Measurements from ENCODE around the gene TAF5L.
A peak's percentile ranks its signal among the peaks of the same experiment; 100 is the strongest.
"Not testable (repeated sequence)": the region's sequence is repeated elsewhere in the genome, so short reads cannot be mapped to it uniquely, and the experiment has no call there.

The TAF5L gene

GRCh38 chr1:229642376-229642775, 16.5 kb upstream of the TAF5L start:
- no peak for DNase-seq (ENCODE audit: low read depth)

- DNase-seq (ENCODE audit: low read depth): no peak
Observed at GRCh38 chr1:229641306-229641705, 15.4 kb upstream of the TAF5L start.

GRCh38 chr1:229640455-229640854, 14.5 kb upstream of the TAF5L start:
- no peak for DNase-seq (ENCODE audit: low read depth)

DNA sequence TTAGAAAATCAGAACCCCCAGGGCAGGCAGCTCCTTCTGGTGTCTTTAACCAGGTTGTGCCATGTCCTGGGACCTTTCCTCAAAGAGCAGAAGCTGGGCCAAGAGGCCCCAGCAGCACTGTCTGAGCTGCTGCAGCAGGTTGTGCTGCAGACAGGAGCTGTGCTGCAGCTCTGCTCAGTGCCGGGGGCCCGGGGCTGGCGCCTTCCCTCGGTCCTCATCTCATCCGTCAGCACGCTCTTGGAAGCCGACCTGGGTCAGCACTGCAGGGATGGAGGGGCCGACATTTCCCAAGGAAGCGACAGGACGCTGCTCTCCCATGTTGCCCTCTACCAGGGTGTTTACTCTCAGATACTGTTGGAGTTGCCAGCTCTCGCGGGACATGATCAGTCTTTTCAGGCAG, 11.8 kb upstream of the TAF5L start:
- DNase-seq (ENCODE audit: low read depth): no peak

DNA sequence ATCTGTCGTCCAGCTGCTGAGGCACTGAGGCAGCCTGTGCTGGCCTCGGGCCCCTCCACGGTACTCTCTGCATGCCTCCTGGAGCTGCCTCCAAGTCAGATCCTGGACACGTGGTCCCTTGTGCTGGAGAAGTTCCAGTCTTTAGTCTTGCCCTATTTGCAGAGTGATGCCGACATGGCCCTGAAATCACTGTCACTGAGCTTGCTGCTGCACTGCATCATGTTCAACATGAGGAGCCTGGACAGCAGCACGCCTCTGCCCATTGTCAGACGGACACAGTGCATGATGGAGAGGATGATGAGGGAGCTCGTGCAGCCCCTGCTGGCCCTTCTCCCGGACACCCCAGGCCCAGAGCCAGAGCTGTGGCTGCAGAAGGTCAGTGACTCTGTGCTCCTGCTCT, 10.1 kb upstream of the TAF5L start:
- no peak for DNase-seq (ENCODE audit: low read depth)

DNA sequence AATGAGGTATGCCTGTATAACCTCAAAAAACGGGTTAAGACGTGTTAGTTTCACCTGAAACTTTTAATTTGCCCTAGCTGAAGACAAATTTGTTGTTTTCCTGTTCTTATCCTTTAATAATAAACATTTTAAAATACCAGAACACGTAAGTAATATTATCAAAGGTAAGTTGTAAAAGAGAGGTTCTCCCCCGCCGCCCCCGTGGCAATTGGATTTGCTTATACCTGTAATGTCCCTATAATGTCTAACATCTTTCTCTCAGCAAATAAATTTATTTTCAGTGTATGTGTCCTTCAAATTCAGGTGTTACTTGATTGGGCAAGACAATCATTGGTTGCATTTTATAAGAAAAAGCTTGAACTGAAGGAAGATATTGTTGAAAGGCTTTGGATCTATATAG, 6.0 kb upstream of the TAF5L start:
- no peak for DNase-seq (ENCODE audit: low read depth)

DNA sequence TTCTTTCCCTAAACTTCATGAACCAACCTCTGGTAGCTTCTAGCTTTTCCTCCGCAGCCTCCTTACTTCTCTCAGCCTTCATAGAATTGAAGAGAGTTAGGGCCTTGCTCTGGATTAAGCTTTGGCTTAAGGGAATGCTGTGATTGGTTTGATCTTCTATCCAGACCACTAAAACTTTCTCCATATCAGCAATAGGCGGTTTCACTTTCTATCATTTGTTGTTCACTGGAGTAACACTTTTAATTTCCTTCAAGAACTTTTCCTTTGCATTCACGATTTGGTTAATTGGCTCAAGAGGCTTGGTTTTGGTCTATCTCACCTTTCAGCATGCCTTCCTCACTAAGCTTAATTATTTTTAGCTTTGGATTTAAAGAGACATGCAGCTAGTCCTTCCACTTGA, 5.2 kb upstream of the TAF5L start:
- DNase-seq (ENCODE audit: low read depth): no peak

- no peak for DNase-seq (ENCODE audit: low read depth)
Observed at GRCh38 chr1:229629261-229629660, 3.3 kb upstream of the TAF5L start.

GRCh38 chr1:229627003-229627402, 1.1 kb upstream of the TAF5L start:
- no peak for DNase-seq (ENCODE audit: low read depth)

DNA sequence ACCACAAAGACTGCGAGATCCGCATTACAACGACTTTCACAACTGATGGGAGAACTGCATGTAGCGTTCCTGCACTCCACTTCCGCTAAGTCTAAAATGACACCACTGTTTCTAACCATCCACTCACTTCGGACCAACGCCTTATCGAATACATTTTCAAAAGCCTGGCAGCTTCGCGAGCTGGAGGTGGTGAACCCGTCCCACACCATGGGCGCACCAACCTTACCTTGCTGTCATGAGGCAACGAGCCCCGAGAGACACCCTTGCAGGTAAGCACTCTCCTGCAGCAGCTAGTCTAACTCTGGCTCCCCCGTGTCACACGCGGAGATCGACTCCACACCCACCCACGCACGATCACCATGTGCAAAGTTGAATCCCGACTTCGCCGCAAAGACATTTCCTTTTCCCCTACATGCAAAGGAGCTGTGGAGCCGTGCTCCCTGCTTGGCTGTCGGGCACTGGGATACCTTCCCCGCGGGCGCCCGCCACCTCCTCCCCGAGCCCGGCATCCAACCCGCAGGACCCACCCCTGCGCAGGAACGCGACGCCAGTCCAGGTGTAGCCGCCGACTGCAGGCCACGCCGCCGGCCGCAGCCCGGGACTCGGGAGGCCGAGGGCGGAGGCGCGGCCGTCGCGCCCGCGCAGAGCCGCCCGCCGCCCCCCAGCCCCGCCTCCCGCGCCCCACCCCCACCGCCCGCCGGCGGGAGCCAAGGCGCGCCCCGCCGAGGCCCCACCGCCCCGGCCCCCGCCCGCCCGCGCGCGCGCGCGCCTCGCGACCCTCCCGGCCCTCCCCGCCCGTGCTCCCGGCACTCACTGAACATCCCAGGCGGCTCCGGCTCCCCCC, 629 bp downstream of the TAF5L start:
- peak; percentile 45 for DNase-seq (ENCODE audit: low read depth)

GRCh38 chr1:229624521-229625070, 1.3 kb downstream of the TAF5L start:
- DNase-seq (ENCODE audit: low read depth): no peak

DNA sequence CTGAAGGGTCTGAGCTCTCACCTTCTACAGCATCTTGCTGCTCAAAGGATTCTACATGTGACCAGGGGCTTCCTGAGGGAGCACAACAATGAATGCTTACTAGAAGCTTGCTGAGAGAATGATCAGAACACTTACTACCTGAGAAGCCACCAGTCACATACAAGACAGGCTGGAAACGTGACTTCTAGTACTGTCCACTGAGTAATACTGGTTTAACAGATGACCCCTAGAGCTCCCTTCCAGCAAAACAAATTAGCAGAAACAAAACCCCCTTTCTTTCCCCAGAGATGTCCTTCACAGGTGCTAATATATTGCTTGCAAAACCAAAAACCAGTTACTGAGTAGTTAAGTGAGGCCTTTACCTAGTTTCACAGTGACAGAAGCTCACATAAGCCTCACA, 2.1 kb downstream of the TAF5L start:
- DNase-seq (ENCODE audit: low read depth): no peak

DNA sequence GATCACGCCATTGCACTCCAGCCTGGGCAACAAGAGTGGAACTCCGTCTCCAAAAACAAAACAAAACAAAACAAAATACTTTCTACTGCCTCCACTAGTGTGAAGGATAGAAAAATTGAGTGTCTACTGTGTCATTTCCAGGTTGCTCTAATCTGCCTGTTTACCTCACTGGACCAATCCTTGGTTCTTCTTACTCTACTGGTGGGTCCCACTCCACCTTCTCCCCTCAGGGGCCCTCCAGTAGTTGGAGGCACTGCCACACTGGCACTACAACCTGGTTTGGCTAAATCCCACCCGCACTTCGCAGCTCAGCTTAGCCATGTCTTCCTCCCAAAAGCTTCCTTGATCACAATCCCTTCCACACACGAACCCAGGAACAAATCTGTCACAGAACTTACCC, 2.7 kb downstream of the TAF5L start:
- DNase-seq (ENCODE audit: low read depth): no peak

DNA sequence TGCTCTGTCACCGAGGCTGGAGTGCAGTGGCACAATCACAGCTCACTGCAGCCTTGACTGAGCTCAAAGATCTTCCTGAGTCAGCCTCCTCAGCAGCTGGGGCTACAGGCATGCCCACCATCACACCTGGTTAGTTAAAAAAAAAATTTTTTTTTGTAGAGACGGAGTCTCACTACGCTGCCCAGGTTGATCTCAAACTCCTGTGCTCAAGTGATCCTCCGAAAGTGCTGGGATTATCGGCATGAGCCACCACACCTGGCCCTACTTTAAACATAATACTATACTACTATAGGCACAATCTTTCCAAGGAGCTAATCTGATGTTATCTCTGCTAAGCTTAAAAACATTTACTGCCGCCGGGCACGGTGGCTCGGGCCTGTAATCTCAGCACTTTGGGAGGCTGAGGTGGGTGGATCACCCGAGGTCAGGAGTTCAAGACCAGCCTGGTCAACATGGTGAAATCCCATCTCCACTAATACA, 3.2 kb downstream of the TAF5L start:
- not testable (repeated sequence) for DNase-seq (ENCODE audit: low read depth)

DNA sequence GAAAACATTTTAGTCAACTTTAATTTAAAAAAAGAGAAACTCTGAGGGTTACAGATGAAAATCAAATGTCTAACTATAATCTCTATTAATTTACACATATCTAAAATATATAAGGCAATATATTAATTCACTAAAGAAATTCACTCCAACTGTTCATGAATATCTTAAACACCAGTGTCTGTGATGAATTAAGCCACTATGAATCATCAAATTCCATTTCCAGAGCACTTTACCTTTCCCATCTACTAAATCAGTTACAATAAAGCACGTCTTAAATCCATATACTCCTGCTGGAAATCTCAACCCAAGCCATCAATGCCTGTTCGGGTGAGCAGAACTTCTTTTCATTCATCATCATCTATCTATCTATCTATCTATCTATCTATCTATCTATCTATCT, 4.3 kb downstream of the TAF5L start:
- no peak for DNase-seq (ENCODE audit: low read depth)

- DNase-seq (ENCODE audit: low read depth): no peak
Observed at GRCh38 chr1:229620876-229621275, 5.0 kb downstream of the TAF5L start.

DNA sequence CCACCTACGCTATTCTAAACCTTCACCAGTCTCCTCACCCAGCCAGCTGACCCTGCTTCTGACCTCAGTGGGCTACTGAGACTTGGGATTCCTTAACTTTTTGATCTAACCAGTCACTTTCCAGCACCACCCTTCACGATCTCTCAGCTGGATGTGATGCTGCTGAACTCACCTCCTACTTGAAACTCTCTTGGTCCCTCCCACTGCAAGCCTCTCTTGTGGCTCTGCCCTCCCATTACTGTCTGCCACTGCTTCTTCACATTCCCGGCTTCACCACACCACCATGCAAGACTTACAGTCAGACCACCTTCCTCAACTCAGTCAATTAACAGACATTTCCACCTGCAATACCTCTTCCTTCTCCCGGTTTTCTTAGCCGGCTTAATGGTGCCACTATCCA, 6.3 kb downstream of the TAF5L start:
- DNase-seq (ENCODE audit: low read depth): no peak

DNA sequence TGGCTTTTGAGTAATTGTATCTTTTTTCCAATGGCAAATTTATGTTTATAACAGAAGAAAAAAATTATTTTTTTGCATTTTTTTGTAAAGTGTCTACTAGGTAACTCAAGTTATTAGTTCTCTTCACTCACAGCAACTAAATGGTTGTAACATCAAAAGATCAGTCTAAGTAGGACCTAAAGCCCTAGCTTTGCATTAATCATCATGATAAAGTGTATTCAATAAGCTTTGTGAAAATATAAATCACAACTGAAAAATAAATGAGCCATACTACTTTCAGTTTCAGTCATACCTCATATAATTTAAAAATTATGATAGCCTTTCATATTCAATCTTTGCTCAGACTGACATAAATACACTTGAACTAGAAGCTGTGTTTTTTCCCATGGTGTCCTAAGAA, 6.9 kb downstream of the TAF5L start:
- DNase-seq (ENCODE audit: low read depth): no peak

DNA sequence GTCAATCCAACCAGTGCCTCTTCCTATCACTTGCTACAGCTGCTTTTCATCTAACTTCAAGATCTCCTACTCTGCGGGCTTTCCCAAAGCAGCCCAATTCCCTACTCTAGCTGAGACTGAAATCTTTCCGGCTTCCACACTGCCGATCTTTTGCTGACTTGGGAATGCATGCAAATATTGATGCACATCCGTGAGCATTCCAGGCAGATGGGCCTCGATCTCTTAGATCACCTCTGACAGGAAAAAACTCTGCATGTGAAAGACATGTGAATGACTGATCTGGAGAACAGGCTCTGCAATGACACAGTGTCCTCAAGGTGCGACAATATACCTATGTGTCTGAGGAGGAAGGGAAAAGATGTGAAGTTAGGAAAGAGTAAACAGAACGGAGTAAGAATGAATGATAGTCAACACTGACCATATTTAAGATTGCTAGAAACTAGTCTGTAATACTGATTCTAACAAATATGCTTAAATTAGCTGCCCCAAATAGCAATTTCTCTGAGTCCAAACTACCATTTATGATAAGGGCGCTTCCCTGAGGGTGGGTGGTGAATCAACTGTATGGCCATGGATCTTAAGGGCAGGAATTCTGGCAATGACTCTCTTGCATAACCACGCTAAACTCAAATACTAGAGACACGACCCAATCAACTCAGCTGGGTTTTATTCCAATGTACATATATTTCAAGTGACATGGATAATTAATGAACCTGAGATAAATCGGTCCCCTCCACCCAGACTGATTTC, 8.4 kb downstream of the TAF5L start:
- DNase-seq (ENCODE audit: low read depth): no peak

DNA sequence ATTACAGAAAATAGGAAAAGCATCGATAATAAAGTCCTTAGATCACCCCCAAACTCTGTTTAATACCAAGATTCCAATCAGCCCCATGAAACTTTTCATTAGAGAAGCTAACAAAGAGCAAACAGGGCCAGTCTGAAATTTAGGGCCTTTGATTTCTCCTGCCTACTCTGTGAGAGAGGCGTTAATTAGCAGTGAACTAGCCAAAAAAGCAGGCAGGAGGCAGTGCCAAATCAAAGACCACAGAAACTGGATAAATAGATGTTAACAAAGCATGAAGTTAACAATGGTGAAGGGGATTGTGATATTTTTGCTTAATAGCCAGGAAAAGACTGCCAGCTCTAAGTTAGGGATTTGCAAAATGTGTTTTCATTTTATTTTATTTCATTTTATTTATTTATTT, 11.2 kb downstream of the TAF5L start:
- DNase-seq (ENCODE audit: low read depth): no peak

- DNase-seq (ENCODE audit: low read depth): no peak
Observed at GRCh38 chr1:229613938-229614337, 12.0 kb downstream of the TAF5L start.

DNA sequence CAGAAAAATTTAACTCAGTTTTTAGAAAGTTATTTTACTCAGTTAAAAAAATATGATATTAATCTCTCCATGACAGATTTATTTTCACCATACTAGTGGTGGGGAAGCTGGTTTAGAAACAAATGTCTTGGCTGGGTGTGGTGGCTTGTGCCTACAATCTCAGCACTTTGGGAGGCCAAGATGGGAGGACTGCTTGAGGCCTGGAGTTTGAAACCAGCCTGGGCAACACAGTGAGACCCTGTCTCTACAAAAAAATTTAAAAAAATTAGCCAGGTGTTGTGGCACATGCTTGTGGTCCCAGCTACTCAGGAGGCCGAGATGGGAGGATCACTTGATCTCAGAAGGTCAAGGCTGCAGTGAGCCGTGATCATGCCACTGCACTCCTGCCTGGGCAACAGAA, 17.3 kb downstream of the TAF5L start:
- no peak for DNase-seq (ENCODE audit: low read depth)

- DNase-seq (ENCODE audit: low read depth): no peak
Observed at GRCh38 chr1:229607370-229607769, 18.6 kb downstream of the TAF5L start.
